GM23248 (cell line): Measurements from ENCODE around the gene FAM131C.

Experiments
- EZH2 ChIP-seq: fragments of 200-600 bp; sonication (generic); IDR thresholded peaks from 2 replicates; pipeline ENCODE4 v1.6.1; 2018; ENCODE audit warnings: antibody characterized with exemption, mild to moderate bottlenecking; ENCODE audit not compliant: insufficient read depth, poor library complexity, severe bottlenecking
- EZH2phosphoT487 ChIP-seq: fragments of 200-600 bp; sonication (generic); IDR thresholded peaks from 2 replicates; pipeline ENCODE4 v1.6.1; 2018; ENCODE audit warnings: antibody characterized with exemption, moderate library complexity, mild to moderate bottlenecking, low read depth; ENCODE audit not compliant: insufficient read depth

DNA sequence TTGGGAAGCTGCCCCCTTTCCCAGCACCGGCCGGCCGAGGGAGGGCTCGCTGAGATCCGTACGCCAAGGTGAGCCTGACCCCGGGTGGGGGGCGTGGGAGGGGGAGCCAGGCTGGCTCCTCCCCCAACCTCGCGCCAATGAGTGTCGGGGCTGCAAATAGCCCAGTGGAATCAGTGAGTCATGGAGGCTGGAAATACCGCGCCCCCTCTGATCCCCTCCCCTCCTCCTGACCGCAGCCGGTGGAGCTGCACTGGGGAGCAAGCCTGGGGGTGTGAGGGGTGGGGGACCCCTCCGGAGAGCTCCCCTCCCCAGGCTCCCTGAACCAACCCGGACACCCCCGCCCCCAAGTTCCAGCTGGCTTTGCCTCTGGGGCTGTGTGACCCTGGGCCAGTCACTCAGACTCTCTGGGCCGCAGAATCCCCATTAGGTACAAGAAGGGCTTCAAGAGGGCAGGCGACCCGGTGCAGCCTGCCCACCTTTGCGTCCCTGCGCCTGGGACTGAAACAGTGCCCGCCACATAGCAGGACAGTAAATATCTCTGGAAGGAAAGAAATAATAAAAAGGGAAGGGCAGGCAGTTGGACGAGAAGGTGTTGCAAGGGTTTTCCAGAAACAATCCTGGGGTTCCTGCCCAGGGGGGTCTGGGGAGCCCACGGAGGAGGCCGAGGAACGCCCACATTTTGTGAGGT is 60.1 kb downstream of the FAM131C start:
- no peak for TF ChIP-seq EZH2
- TF ChIP-seq EZH2phosphoT487: no peak
